ENCODE measurements around the gene MSX2.
"Not testable (repeated sequence)": the region's sequence is repeated elsewhere in the genome, so short reads cannot be mapped to it uniquely, and the experiment has no call there.

MSX2 gene

GRCh38 chr5:174751154-174752000, 27.0 kb downstream of the MSX2 start:
- DNase-seq: no peak
- Histone ChIP-seq H3K9me3 (ENCODE audit: control insufficient read depth, low read length) (no peaks in the 10 kb centered on the region), H3K4me3 (ENCODE audit: insufficient read depth, low read depth, low read length, poor library complexity, severe bottlenecking) (no peak overlapping the region), H3K27ac (ENCODE audit: insufficient read depth, low read length, poor library complexity, severe bottlenecking) (no peak overlapping the region), H3K4me1 (ENCODE audit: control insufficient read depth, insufficient read depth, low read length, poor library complexity, severe bottlenecking) (no peaks in the 10 kb centered on the region), H3K27me3 (replicated peaks; ENCODE audit: control insufficient read depth, insufficient read depth, low read length, poor library complexity, severe bottlenecking) (peaks cover 2% of the 10 kb centered on the region), H3K36me3 (ENCODE audit: control insufficient read depth, insufficient read depth, low read length) (no peaks in the 10 kb centered on the region)

DNA sequence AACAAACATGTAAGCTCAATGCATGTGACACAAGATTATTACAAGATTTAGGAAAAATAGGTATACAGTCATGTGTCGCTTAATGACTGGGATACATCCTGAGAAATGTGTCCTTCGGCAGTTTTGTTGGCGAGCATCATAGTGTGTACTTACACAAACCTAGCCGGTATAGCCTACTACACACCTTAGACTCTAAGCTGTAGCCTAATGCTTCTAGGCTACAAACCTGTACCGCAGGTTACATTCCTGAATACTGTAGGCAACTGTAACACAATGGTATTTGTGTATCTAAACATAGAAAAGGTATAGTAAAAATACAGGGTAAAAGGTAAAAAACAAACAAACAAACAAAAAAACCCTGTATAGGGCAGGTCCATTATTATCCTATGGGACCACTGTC, 27.7 kb downstream of the MSX2 start:
- Histone ChIP-seq H3K4me3 (ENCODE audit: insufficient read depth, low read depth, low read length, poor library complexity, severe bottlenecking) (no peak overlapping the region), H3K9me3 (ENCODE audit: control insufficient read depth, low read length) (no peaks in the 10 kb centered on the region), H3K36me3 (ENCODE audit: control insufficient read depth, insufficient read depth, low read length) (no peaks in the 10 kb centered on the region), H3K27me3 (replicated peaks; ENCODE audit: control insufficient read depth, insufficient read depth, low read length, poor library complexity, severe bottlenecking) (peaks cover 2% of the 10 kb centered on the region), H3K4me1 (ENCODE audit: control insufficient read depth, insufficient read depth, low read length, poor library complexity, severe bottlenecking) (no peaks in the 10 kb centered on the region), H3K27ac (ENCODE audit: insufficient read depth, low read length, poor library complexity, severe bottlenecking) (no peak overlapping the region)
- DNase-seq: no peak

DNA sequence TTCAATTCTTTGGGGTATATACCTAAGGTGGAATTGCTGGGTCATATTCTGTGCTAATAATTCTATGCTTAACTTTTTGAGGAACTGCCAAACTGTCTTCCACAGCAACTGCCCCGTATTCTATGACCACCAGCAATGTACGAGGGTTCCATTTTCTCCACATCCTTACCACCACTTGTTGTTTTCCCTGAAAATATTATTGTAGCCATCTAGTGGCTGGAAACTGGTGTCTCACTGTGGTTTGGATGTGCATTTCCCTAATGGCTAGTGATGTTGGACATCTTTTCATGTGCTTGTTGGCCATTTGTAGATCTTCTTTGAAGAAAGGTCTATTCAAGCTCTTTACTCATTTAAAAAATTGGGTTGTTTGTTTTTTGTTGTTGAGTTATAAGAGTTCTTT, 30.7 kb downstream of the MSX2 start:
- peaks cover 2% of the 10 kb centered on the region for H3K27me3 ChIP-seq (replicated peaks; ENCODE audit: control insufficient read depth, insufficient read depth, low read length, poor library complexity, severe bottlenecking)
- H3K4me1 ChIP-seq (ENCODE audit: control insufficient read depth, insufficient read depth, low read length, poor library complexity, severe bottlenecking): no peaks in the 10 kb centered on the region
- no peaks in the 10 kb centered on the region for H3K36me3 ChIP-seq (ENCODE audit: control insufficient read depth, insufficient read depth, low read length)
- H3K9me3 ChIP-seq (ENCODE audit: control insufficient read depth, low read length): no peaks in the 10 kb centered on the region
- DNase-seq: no peak
- no peak overlapping the region for H3K27ac ChIP-seq (ENCODE audit: insufficient read depth, low read length, poor library complexity, severe bottlenecking)
- no peak overlapping the region for H3K4me3 ChIP-seq (ENCODE audit: insufficient read depth, low read depth, low read length, poor library complexity, severe bottlenecking)

DNA sequence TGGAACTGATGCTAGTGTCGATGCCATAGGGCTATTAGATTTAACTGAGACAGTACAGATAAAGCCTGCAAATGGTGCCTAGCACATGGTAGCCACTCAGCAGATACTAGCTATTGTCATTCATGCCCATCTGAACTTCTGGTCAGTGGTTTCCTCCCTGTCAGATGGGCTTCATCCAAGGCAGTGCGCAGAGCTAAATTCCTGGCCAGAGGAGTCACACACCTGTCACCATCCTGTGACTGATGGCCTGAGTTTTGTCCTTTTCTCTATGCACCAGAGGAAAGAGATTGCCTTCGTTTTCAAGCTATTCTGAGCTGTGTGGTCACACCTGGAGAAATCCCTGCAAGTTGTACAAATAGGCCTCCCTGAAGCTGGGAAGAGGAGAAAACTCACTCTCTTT, 34.7 kb downstream of the MSX2 start:
- no peaks in the 10 kb centered on the region for H3K27me3 ChIP-seq (replicated peaks; ENCODE audit: control insufficient read depth, insufficient read depth, low read length, poor library complexity, severe bottlenecking)

DNA sequence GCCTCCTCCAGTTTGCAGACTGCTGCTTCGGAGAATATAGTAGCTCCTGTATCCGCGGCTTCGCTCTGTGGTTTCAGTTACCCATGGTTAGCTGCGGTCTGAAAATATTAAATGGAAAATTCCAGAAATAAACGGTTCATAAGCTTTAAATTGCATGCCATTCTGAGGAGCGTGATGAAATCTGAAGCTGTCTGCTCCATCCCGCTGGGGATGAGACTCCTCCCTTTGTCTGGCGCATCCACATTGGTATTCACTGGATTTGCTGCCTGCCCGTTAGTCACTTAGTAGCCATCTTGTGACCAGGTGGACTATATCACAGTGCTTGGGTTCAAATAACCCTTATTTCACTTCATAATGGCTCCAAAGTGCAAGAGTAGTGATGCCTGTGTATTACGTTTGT, 36.3 kb downstream of the MSX2 start:
- H3K27ac ChIP-seq (ENCODE audit: insufficient read depth, low read length, poor library complexity, severe bottlenecking): no peak overlapping the region
- H3K36me3 ChIP-seq (ENCODE audit: control insufficient read depth, insufficient read depth, low read length): no peaks in the 10 kb centered on the region
- no peaks in the 10 kb centered on the region for H3K4me1 ChIP-seq (ENCODE audit: control insufficient read depth, insufficient read depth, low read length, poor library complexity, severe bottlenecking)
- H3K27me3 ChIP-seq (replicated peaks; ENCODE audit: control insufficient read depth, insufficient read depth, low read length, poor library complexity, severe bottlenecking): no peaks in the 10 kb centered on the region
- H3K9me3 ChIP-seq (ENCODE audit: control insufficient read depth, low read length): no peaks in the 10 kb centered on the region
- H3K4me3 ChIP-seq (ENCODE audit: insufficient read depth, low read depth, low read length, poor library complexity, severe bottlenecking): no peak overlapping the region
- no peak for DNase-seq

More for the DNA sequence above, 34.7 kb downstream of the MSX2 start:
- Histone ChIP-seq H3K4me3 (ENCODE audit: insufficient read depth, low read depth, low read length, poor library complexity, severe bottlenecking) (no peak overlapping the region), H3K9me3 (ENCODE audit: control insufficient read depth, low read length) (no peaks in the 10 kb centered on the region), H3K27ac (ENCODE audit: insufficient read depth, low read length, poor library complexity, severe bottlenecking) (no peak overlapping the region), H3K4me1 (ENCODE audit: control insufficient read depth, insufficient read depth, low read length, poor library complexity, severe bottlenecking) (no peaks in the 10 kb centered on the region), H3K36me3 (ENCODE audit: control insufficient read depth, insufficient read depth, low read length) (no peaks in the 10 kb centered on the region)
- DNase-seq: no peak

GRCh38 chr5:174761341-174761740, 37.0 kb downstream of the MSX2 start:
- not testable (repeated sequence) for H3K4me3 ChIP-seq (ENCODE audit: insufficient read depth, low read depth, low read length, poor library complexity, severe bottlenecking); H3K36me3 ChIP-seq (ENCODE audit: control insufficient read depth, insufficient read depth, low read length); H3K4me1 ChIP-seq (ENCODE audit: control insufficient read depth, insufficient read depth, low read length, poor library complexity, severe bottlenecking); H3K9me3 ChIP-seq (ENCODE audit: control insufficient read depth, low read length); DNase-seq; H3K27me3 ChIP-seq (replicated peaks; ENCODE audit: control insufficient read depth, insufficient read depth, low read length, poor library complexity, severe bottlenecking); H3K27ac ChIP-seq (ENCODE audit: insufficient read depth, low read length, poor library complexity, severe bottlenecking)

DNA sequence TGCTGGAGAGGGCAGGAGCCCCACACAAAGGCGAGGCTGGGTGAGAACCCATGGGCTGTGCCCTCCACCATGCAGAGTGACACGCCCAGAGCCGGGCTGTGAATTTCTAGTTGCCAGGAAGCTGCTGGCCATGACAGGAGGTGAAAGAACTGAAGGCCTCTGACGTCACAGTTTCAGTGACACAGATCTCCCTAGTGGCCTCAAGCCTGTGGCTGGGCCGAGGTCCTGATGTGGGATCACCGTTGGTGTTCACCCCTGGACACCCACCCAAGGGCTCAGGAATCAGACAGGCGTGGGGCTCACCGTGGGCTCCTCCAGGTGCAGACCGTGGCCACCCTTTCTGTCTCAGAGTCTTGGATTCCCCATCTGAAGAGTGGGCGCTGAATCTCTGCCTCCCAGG, 39.9 kb downstream of the MSX2 start:
- Histone ChIP-seq H3K4me3 (ENCODE audit: insufficient read depth, low read depth, low read length, poor library complexity, severe bottlenecking) (no peak overlapping the region), H3K27ac (ENCODE audit: insufficient read depth, low read length, poor library complexity, severe bottlenecking) (no peak overlapping the region), H3K4me1 (ENCODE audit: control insufficient read depth, insufficient read depth, low read length, poor library complexity, severe bottlenecking) (no peaks in the 10 kb centered on the region), H3K27me3 (replicated peaks; ENCODE audit: control insufficient read depth, insufficient read depth, low read length, poor library complexity, severe bottlenecking) (no peaks in the 10 kb centered on the region), H3K9me3 (ENCODE audit: control insufficient read depth, low read length) (no peaks in the 10 kb centered on the region), H3K36me3 (ENCODE audit: control insufficient read depth, insufficient read depth, low read length) (no peaks in the 10 kb centered on the region)
- DNase-seq: no peak

DNA sequence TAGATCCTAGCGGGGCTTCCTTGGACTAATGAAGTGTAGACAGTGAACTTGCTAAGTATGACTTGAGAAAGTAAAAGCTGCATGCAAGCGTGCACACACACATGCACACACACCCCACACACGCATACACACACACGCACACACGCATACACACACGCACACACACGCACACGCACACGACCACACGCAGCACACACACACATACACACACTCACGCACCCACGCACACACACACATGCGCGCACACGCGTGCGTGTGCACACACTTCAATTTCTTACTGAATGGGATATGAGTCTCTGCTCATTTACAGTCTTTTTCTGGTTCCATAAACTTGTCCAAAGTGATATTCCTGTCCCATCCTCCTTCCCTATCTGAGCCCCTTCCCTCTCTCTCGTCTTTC, 41.2 kb downstream of the MSX2 start:
- H3K27ac ChIP-seq (ENCODE audit: insufficient read depth, low read length, poor library complexity, severe bottlenecking): no peak overlapping the region
- no peaks in the 10 kb centered on the region for H3K9me3 ChIP-seq (ENCODE audit: control insufficient read depth, low read length)
- no peaks in the 10 kb centered on the region for H3K4me1 ChIP-seq (ENCODE audit: control insufficient read depth, insufficient read depth, low read length, poor library complexity, severe bottlenecking)
- DNase-seq: no peak
- H3K36me3 ChIP-seq (ENCODE audit: control insufficient read depth, insufficient read depth, low read length): no peaks in the 10 kb centered on the region
- H3K4me3 ChIP-seq (ENCODE audit: insufficient read depth, low read depth, low read length, poor library complexity, severe bottlenecking): no peak overlapping the region
- H3K27me3 ChIP-seq (replicated peaks; ENCODE audit: control insufficient read depth, insufficient read depth, low read length, poor library complexity, severe bottlenecking): no peaks in the 10 kb centered on the region

DNA sequence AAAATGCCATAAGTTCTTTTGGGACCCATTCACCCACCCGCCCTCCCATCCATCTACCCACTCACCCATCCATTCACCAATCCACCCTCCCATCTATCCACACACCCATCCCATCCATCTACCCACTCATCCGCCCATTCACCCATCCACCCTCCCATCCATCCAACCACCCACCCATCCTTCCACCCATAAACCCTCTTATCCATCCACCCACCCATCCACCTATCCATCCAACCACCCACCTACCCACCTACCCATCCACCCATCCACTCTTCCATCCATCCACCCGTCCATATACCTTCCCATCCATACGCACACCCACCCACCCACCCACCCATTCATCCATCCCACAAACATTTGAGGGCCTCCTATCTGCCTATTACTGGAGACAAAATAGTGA, 43.3 kb downstream of the MSX2 start:
- Histone ChIP-seq H3K9me3 (ENCODE audit: control insufficient read depth, low read length) (no peaks in the 10 kb centered on the region), H3K4me3 (ENCODE audit: insufficient read depth, low read depth, low read length, poor library complexity, severe bottlenecking) (no peak overlapping the region), H3K4me1 (ENCODE audit: control insufficient read depth, insufficient read depth, low read length, poor library complexity, severe bottlenecking) (no peaks in the 10 kb centered on the region), H3K36me3 (ENCODE audit: control insufficient read depth, insufficient read depth, low read length) (no peaks in the 10 kb centered on the region), H3K27ac (ENCODE audit: insufficient read depth, low read length, poor library complexity, severe bottlenecking) (no peak overlapping the region), H3K27me3 (replicated peaks; ENCODE audit: control insufficient read depth, insufficient read depth, low read length, poor library complexity, severe bottlenecking) (no peaks in the 10 kb centered on the region)
- DNase-seq: no peak

DNA sequence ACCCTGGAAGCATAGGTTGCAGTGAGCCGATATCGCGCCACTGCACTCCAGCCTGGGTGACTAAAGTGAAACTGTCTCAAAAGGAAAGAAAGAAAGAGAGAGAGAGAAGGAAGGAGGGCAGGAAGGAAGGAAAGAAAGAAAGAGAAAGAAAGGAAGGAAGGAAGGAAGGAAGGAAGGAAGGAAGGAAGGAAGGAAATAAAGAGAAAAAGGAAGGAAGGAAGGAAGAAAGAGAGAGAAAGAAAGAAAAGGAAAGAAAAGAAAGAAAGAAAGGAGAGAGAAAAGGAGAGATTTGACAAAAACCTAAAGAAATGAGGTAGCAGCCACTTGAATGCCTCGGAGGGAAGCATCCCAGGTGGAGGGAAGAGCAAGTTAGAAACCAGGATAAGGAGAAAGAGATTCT, 44.6 kb downstream of the MSX2 start:
- Histone ChIP-seq H3K27ac (ENCODE audit: insufficient read depth, low read length, poor library complexity, severe bottlenecking) (no peak overlapping the region), H3K36me3 (ENCODE audit: control insufficient read depth, insufficient read depth, low read length) (no peaks in the 10 kb centered on the region), H3K4me1 (ENCODE audit: control insufficient read depth, insufficient read depth, low read length, poor library complexity, severe bottlenecking) (no peaks in the 10 kb centered on the region), H3K4me3 (ENCODE audit: insufficient read depth, low read depth, low read length, poor library complexity, severe bottlenecking) (no peak overlapping the region), H3K9me3 (ENCODE audit: control insufficient read depth, low read length) (no peaks in the 10 kb centered on the region), H3K27me3 (replicated peaks; ENCODE audit: control insufficient read depth, insufficient read depth, low read length, poor library complexity, severe bottlenecking) (no peaks in the 10 kb centered on the region)
- no peak for DNase-seq
